ENCODE results near the gene ZNF586. TPM values are rescaled to one million over a fixed set of nuclear protein-coding genes. Genes with fewer than 3 reads are reported as not detected.
A peak's percentile ranks its signal among the peaks of the same experiment; 100 is the strongest.
"Not testable (repeated sequence)": the region's sequence is repeated elsewhere in the genome, so short reads cannot be mapped to it uniquely, and the experiment has no call there.

The ZNF586 gene
- polyA plus RNA-seq (2012; ENCODE audit: insufficient read depth, insufficient read length, low read depth): 9.1 TPM

DNA sequence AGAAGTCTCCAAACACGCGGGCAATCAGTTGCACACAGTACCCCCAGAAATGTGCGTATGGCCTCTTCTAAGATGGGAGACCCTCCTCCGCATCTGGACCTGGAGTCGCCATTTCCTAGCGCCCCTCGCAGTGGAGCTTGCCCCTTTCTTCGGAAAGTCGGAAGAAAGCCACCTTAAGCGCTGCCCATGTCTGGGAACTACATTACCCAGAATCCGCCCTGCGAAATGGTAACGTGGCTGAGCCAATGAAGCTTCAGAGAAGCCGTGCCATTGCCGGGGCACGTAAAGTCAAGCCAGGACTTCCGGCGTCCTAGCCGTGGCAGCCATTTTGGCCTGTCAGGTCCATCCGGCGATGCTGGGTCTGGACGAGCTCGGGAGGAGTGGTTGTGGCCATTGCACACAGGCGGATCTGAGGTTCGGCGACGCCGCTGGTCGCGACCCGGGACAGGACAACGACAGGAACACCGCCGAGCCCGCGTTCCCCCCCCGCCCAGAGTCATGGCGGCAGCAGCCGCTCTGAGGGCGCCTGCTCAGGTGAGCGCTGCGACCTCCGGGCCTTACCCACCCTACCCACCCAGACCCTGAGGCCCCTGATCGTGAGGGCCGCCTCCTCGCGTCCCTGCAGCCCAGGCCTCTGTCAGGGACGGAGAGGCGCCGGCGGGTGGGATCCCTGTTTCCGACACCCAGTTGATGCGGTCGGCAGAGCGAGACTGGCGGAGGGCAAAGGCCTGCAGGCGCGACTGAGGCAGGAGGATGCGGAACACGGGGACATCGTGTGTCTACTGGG is at the start of gene ZNF586:
ZNF586 (plus strand) TSS at position 332 of the 787 bp plus-strand sequence; CDS start at position 499, 167 bp downstream.
- no peaks in the 10 kb centered on the region for H3K4me1 ChIP-seq
- H3K9me3 ChIP-seq: no peaks in the 10 kb centered on the region
- DNase-seq: peak; percentile 92
- H3K27me3 ChIP-seq: no peaks in the 10 kb centered on the region
- peaks cover 21% of the 10 kb centered on the region for H3K36me3 ChIP-seq
- no peak for TF ChIP-seq CTCF (IDR thresholded peaks at IDR 0.05; ENCODE audit: low read depth, low read length)
- H3K4me3 ChIP-seq (ENCODE audit: low read depth, low read length): peak within 1 kb of the TSS; percentile 81

DNA sequence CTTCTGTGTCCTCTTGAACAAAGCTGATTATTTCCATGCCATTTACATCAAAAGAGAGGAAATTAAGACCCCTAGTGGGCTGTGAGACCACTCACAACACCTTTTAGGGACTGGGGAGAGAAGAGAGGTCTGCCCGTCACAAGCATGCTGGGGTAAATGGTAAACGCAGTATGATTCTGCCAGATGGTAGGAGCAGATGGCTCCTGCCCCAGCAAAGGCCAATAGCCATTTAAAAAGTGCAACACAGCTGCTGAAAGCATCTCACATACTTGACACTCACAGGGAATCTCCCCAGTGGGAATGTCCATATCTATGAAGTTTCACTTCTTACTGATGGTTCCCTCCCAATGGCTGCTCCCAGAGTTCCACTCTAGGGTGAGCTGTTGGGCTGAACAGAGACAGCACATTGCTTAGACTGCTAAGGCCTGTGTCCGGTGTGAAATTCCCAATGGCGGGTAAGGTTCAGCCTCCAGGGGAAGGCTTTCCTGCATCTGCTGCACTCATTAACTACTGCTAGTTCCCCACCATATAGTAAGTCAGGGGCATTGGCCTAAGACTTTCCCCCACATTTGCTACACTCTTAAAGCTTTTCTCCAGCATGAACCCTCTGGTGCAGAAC is 49.5 kb upstream of the ZNF586 start:
- no peak for TF ChIP-seq CTCF (IDR thresholded peaks at IDR 0.05; ENCODE audit: low read depth, low read length)
- peaks cover 3% of the 10 kb centered on the region; the same call in 1 of the 2 replicates for H3K9me3 ChIP-seq

GRCh38 chr19:57720878-57721277 is 48.6 kb upstream of the ZNF586 start:
- Histone ChIP-seq H3K4me1 (no peaks in the 10 kb centered on the region), H3K27me3 (no peaks in the 10 kb centered on the region), H3K4me3 (ENCODE audit: low read depth, low read length) (no peak overlapping the region), H3K9me3 (peaks cover 3% of the 10 kb centered on the region; the same call in 1 of the 2 replicates), H3K36me3 (peaks cover 36% of the 10 kb centered on the region)
- DNase-seq: no peak
- no peak for TF ChIP-seq CTCF (IDR thresholded peaks at IDR 0.05; ENCODE audit: low read depth, low read length)

More for the DNA sequence above, 49.5 kb upstream of the ZNF586 start:
- H3K4me3 ChIP-seq (ENCODE audit: low read depth, low read length): no peak overlapping the region
- no peaks in the 10 kb centered on the region for H3K4me1 ChIP-seq
- no peak for DNase-seq
- no peaks in the 10 kb centered on the region for H3K27me3 ChIP-seq
- peaks cover 36% of the 10 kb centered on the region for H3K36me3 ChIP-seq

DNA sequence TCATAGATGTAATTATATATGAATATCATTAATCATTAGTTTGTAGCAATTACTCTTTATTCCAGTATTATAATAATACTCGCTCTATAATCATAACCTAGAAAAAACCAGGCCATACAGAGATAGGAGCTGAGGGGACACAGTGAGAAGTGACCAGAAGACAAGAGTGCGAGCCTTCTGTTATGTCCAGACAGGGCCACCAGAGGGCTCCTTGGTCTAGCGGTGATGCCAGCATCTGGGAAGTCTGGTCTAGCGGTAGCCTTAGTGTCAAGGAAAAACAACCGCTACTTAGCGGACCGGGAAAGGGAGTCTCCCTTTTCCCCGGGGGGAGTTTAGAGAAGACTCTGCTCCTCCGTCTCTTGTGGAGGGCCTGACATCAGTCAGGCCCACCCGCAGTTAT is 31.2 kb upstream of the ZNF586 start:
- peak; percentile 53 for DNase-seq
- H3K9me3 ChIP-seq; H3K4me3 ChIP-seq (ENCODE audit: low read depth, low read length); H3K36me3 ChIP-seq; H3K27me3 ChIP-seq; H3K4me1 ChIP-seq: not testable (repeated sequence)
- TF ChIP-seq CTCF (IDR thresholded peaks at IDR 0.05; ENCODE audit: low read depth, low read length): peak; percentile 50

- not testable (repeated sequence) for H3K4me1 ChIP-seq; H3K4me3 ChIP-seq (ENCODE audit: low read depth, low read length); DNase-seq; H3K27me3 ChIP-seq; H3K9me3 ChIP-seq; H3K36me3 ChIP-seq
Measured at GRCh38 chr19:57738770-57739169, 30.7 kb upstream of the ZNF586 start.

- Histone ChIP-seq H3K27me3 (no peaks in the 10 kb centered on the region), H3K36me3 (peaks cover 29% of the 10 kb centered on the region), H3K4me1 (no peaks in the 10 kb centered on the region), H3K9me3 (no peaks in the 10 kb centered on the region), H3K4me3 (ENCODE audit: low read depth, low read length) (peak within 1 kb of the TSS; percentile 95)
- no peak for TF ChIP-seq CTCF (IDR thresholded peaks at IDR 0.05; ENCODE audit: low read depth, low read length)
- peak; percentile 80 for DNase-seq
Measured at GRCh38 chr19:57746580-57747471, 22.6 kb upstream of the ZNF586 start, which contains the start of gene ZNF776. ZNF776 (plus strand) TSS chr19:57746815; CDS start chr19:57747059, 244 bp downstream.
